ENCODE results near the gene DMD.
"Not testable (repeated sequence)": the region's sequence is repeated elsewhere in the genome, so short reads cannot be mapped to it uniquely, and the experiment has no call there.

The DMD gene

DNA sequence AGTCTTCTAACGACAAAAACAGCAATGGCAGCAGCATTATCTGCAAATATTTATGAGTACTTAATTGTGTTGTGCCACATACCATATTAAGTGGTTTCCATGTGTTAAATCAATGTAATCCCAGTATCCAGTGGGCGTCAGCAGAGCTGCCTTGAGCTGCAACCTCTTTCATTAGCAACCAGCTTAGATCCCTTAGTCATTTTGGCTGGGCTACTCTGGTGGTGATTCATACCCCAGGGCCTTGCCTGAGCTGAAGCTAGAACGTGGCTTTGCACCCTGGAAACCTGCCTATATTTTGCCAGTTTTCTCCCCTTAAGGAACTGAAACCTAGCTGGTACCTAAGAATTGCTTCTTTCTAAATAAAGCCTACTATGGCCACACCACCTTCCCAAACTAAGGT is 1665.2 kb downstream of the DMD start:
- peak in 3 of 56 donors; percentile 0 to 10 (median 1) for DNase-seq

DNA sequence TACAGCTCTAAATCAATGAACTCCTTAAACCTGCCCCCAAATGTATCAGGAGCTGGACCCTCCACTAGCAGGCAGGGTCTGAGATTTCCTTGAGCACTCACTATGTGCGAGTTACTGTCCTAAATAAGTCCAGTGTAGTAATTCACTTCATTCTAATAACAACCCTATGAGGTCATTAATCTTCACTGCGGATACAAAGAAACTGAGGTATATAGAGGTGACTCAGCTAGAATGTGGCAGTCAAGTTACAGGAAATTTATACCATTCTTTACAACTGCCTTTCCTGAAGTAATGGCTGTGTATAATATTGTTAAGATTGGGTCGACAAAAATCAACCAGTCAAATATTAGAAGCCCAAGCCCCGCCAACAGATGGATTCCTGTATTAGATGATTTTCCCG is 1665.6 kb downstream of the DMD start:
- DNase-seq = no peak

DNA sequence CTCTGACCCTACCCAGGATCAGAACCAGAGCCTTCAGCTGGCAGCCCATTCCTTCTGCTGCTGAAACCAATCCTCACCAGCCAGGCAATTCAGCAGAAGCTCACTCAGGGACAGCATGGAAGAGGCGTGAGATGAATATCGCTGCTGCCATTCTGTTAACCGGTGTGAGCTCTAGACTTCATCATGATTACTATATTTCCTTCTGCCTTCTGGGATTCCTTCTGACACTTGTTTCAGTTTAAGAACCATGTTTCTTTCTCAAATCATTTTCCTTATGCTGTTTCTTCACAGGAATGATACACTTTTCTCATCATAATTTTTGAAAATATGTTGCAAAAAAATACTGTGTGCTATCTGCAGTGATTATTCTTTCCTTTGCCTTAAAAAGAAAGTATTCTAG is 1666.2 kb downstream of the DMD start:
- no peak for DNase-seq

DNA sequence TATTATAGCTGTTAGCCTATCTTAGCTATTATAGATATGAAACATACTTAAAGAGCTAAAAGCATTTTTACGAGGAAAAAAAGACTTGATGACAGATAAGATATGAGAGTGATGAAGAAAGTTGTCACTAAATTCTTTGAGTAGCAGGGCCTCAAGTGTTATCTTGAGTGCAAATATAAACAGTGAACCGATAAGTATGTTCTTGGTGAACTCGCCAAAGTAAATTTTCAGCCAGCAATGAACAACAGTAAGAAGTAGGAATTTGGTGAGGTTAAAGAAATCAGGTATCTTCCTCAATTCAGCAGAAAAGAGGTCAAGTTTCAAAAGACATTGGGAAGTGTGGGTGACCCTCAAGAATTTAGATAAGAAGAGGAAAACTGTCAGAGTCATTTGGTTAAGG is 1667.7 kb downstream of the DMD start:
- DNase-seq = no peak

DNA sequence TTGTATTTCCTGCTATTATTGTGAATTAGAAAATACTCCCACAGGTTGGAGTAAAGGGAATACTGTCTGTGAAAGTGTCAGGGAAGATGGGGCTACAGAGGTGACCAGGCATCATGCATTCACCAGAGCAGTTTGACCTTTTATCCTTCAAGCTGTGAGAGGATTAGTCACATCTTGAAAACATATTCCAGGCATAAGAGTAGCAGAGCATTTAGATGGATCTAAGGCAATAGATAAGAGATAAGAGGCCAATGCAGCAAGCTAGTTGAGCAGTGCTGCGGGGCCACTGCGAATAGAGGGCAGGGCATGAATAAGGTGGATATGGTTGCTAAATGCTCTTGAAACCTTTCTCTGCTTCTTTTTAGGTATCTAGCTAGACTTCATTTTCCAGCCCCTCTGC is 1668.8 kb downstream of the DMD start:
- DNase-seq = no peak

DNA sequence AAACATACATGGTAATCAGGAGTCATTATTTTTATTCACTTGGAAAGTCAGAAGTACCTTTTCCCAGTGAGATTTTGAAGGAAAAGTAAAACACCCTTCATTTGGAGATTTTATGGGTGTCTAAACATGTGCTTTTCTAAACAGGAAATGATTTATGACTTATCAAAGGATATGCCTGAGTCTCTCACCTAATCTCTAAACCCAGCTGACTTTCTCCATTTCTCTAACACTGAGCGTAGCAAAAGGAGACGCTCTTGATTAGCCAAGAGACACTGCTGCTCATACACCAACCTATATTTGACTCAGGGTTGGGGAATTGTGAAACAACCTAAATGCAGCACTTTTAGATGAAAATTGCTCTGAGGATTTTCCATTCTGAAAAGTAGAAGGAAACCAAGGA is 1671.0 kb downstream of the DMD start:
- DNase-seq = no peak

DNA sequence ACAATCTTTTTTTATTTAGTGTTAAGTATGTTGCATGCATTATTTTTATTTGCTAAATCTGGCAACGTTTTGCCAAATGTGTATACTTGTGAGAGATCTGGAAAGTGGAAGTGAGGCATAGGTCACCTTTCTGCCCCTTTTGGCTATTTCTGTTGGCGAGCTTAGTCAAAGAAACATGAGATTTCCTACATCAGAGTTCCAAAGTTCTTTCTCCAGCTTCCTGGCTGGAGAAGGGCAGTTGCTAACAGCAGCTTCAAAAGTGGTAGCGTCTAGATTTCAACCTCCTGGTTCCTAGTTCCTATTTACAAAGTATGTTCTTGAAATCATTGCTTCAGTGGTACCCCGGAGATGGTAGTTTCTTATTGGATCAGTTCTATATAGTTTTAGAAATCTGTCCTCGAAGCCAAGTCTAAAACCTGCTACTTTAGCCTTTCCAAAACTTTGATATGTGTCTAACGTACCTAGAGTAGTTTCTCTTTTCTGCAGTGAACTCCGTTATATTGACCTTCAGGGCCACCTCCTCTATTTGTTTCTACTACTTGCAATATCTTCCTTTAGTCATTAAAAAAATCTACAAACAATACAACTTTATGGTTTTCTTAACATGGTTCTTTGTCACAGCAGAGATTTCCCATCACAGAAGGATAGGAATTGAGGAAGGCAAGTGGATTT is 1683.8 kb downstream of the DMD start:
- DNase-seq = no peak

DNA sequence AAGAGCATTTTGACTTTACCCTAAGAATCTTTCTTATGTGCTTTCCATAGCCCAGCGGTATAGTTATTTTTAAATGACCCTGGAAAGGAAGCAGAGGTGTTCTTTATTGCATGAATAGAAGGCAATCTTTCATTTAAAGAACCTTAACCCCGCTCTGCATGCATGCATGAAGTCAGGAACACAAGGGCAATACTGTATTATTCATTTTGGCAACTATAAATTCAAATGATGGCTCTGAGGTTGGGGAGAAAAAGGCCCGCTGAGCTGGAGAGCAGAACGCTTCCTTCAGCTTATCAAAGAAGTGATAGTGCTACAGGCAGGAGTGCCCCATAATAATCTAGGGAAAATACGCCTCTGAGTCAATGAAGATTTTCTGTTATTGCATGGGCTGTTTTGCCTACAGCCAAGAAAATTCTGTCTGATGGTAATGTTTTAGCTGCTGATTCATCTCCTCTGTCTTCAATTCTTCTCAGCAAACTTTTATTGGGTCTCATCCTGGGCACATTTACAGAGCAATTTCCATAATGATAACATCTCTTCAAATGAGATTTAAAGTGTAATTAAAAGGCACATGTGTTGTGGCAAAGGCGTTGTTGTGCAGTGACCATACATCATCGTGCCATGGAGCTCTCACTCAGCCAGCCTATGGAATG is 1687.3 kb downstream of the DMD start:
- DNase-seq = no peak

DNA sequence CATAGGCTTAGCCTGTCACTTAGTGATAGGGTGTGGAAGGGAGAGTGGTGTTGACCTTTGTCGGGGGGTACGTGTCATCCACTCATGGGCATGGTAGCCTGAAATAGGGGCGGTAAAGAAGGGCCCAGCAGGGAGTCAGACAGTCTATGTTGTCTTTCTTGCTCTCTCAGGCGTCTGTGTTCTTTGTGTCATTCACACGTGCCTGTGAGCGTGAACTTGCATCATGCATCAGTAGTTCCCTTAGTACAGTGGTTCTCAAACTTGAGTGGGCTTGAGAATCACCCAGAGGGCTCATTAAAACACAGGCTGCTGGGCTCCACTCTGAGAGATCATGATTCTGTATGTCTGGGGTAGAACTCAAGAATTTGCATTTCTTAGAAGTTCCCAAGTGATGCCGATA is 1688.6 kb downstream of the DMD start:
- DNase-seq = no peak

DNA sequence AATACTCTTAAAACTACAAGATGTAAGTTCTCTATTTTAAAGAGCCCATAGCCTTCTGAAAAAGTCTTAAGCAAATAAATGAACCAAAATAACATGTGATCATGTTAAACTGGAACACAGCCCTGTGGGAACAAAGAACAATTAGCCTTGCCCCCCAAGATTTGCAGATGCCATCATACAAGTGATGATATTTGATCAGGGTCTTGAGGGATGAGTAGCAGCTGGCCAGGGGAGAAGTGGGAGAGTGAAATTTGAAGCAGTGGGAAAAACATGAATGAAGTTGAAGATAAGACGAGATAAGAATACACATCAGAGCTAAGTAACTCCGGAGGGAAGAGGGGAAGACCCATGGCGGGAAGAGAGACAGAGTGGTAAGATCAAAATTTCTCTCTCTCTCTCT is 1689.4 kb downstream of the DMD start:
- DNase-seq = no peak

DNA sequence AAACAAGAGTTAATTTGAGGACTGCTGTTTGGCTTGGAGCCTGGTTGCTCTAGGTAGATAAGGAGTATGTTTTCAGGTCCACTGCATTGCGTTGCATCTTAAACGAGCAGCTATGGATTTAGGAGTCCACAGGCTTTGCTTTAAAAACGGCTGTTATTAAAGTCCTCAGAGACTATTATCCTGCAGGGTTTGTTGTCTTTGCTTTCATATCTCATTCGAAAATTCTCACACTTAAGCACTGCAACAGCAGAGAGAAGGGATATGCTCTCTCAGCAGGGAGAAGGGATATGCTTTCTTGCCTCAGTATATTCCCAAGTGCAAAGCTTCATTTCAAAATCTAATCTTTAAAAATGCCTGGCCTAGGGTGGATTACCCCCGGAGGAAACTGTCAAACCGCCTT is 1694.8 kb downstream of the DMD start:
- no peak for DNase-seq

DNA sequence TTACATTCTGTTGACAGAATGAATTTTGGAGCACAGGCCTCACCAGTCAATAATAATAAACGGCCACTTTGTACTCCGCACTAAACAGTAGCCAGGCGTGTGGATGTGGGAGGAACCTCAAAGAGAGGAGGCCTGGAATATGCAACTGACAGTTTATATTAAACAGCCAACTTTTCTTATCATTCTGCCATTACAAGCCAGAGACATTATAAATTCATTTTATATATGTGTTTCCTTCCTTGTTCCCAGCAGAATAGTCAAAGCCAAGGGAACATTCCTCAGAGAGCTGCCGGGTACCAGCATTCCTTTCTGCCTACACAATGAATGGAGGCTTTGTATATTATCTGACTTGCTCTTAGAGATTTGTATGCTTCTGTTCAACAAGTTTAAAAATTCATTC is 1703.0 kb downstream of the DMD start:
- peak in 6 of 56 donors; percentile 0 to 28 (median 3) for DNase-seq

DNA sequence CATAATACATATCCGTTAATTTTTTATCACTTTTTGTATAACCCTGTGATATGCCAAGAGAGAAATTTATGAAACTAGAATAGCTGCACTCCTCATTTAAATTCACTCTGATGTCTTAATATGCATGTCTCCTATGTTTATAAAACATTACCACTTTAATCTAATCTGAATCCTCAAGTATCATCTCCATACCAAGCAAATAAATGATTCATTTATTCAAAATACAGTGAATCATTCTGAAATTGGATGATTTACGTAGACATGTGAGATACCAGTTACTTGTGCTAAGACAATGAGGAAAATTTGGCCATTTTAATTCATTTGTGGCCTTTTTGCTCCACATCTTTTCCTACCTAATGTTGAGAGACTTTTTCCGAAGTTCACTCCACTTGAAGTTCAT is 1704.4 kb downstream of the DMD start:
- no peak for DNase-seq

DNA sequence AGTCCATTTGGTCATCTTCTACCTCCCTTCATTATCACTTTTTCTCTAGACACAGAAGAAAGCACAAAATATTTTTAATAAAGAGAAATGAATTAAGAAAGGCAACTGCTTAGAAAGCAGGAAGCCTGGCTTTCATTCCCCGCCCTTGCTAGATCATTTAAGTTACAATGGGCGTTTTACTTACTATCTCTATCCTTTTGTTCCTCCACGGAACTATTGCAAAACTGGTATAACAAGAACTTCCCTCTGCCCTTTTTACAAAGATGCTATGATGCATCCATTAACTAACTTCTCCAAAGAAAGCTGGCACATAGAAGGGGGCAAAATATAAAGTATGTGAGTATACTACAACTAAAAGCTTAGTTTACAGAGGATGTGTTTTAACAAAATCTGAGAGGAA is 1705.0 kb downstream of the DMD start:
- DNase-seq = no peak

DNA sequence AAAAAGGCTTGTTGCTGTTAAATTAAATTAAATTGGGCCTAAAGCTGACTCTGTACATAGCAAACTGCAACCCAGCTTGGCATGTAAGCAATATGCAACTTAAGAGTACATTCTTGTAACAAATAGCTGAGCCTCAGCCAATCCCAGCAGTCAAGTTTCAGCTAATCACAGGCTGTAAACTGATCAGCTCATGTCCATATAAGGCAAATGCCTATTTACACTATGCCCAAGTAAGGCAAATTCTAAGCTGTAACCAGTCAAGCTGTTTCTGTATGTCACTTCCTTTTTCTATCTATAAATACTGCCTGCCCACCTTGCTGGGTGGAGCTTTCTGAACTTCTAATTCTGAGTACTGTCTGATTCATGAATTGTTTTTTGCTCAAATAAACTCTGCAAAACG is 1710.4 kb downstream of the DMD start:
- DNase-seq = peak in 1 of 56 donors; percentile 3

DNA sequence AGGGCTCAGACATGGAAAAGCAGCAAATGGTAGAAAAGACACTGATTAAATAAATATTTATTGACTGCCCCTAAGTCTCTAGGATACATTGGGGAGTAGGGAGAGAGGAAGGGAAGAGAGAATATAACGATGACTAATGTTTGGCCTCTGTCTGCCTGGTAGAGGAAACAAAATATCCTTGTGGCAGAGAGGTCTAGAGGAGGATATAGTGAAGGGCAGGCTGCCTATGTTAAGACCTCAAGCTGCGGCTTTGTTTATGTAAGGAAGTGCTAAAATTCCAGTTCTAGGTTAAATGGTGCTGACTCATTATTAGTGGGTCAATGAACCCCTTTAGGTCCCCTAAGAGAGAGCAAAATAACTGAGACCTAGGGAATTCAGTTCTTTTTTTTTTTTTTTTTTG is 1712.2 kb downstream of the DMD start:
- DNase-seq = no peak

DNA sequence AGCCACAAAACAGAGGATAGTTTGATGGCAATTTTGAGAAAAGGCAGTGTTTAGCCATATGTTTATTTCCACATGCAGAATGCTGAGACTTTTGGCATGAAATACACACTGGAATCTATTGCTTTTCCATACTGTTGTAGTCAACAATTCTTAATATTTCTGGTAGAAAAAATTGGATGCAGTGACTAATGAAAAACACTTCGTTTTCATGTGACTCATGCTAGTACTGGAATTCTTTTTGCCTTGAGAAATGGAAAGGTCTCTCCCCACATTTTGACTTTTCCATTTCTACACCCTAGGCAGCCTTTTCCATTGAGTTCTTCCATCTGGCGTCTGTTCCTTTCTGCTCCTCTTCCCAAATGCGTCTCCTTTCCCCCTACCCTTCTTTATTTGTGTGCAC is 1714.3 kb downstream of the DMD start:
- DNase-seq = no peak

DNA sequence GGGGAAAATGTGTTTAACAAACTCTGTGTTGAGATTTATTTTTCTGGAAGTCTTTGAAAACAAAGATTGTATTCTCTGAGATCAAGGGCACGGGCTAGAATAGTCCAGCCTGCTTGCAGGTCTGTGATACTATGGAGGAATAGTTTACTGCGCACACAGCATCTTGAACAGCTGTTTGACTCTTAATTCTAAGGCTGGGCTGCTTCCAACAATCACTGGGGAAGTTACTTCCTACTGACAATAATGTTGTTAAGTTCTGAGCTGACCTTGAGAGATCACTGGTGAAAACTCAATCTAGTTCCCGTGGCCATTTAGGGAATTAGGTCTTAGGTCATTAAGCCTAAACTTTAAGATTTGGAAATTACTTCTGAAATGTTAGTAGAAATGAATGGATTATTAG is 1723.4 kb downstream of the DMD start:
- DNase-seq = no peak

DNA sequence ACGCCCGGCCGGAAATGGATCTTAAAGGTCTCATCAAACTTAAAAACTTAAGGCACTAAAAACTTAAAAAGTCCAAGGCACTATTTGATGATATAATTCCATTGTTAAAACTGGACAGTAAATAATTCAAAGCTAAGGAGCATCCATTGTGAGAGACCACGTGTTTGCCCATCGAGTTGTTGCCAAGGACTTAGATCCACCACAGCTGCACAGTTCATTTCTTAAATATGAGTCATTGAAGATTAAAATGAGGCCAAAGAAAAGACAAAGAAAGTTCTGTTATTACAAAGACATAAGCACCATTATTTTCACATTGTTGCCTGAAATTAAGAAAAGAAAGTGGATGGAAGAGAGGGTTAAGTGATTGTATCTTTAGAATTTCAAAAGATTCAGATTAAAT is 1728.0 kb downstream of the DMD start:
- peak in 2 of 56 donors; percentile 0 for DNase-seq

DNA sequence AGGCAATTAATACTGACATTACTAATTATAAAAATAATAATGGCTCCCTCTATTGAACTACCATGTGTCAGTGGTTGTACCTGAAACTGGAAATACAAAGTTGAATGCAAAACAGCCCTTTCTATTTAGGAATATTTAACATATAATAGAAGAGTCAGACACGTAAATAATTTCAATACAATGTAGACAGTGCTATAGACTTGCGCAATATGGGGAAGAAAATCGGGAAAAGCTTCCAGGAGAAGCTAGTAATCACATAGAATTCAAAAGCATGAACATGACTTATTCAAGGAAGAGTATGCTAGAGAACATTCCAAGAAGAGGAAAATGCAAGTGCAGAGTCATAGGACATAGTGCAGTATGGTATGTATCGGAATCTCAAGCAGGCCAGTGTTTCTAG is 1730.7 kb downstream of the DMD start:
- no peak for DNase-seq

DNA sequence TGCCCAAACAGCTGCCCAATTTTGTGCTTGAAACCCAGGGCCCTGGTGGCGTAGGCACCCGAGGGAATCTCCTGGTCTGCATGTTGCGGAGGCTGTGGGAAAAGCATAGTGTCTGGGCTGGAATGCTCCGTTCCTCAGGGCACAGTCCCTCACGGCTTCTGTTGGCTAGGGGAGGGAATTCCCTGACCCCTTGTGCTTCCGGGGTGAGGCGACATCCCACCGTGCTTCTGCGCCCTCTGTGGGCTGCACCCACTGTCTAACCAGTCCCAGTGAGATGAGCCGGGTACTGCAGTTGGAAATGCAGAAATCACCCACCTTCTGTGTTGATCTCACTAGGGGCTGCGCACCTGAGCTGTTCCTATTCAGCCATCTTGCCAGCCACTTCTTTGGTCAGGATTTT is 1740.1 kb downstream of the DMD start:
- no peak for DNase-seq

DNA sequence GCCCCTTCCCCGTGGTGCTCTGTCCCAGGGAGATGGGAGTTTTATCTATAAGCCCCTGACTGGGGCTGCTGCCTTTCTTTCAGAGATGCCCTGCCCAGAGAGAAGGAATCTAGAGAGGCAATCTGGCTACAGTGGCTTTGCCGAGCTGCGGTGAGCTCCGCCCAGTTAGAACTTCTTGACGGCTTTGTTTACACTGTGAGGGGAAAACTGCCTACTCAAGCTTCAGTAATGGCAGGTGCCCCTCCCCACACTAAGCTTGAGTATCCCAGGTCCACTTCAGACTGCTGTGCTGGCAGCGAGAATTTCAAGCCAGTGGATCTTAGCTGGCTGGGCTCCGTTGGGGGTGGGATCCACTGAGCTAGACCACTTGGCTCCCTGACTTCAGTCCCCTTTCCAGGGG is 1740.6 kb downstream of the DMD start:
- not testable (repeated sequence) for DNase-seq

DNA sequence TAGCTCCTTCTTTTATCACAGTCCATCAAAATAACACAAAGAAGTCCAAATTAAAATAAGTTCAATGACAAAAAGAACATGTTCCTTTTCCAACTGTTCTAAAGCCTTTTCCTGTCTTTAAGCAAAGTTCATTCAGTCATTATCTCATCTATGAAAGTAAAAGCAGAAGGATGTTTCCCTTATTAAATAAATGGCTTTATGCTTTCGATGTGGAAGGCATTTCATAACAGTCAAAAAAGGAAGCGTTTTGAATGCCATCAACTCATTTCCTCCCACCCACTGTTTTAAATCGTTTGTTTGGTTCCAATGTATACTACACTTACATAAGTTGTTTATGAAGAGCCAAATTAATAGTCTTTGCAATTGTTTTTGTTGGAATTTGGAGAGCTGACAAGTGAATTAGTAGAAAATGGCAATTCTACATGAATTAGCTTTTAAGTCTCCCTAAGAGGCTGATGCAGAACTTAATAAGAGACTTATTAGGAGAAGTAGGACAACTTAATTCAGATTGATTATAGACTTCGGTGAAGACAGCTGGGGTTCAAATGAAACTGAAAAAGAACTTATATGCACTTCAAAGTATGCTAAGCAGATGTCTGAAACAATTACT is 1746.9 kb downstream of the DMD start:
- no peak for DNase-seq

Data from amygdala (tissue), 56 donors.